T-helper 2 cell (primary cell): ENCODE measurements around the gene GON4L.
"Not testable (repeated sequence)": the region's sequence is repeated elsewhere in the genome, so short reads cannot be mapped to it uniquely, and the experiment has no call there.

Experiments used
- DNase-seq, 5 experiments: peaks; one replicate each; pipeline versions ENCODE4 v3.0.0 to v3.0.0-alpha.2; 2012 to 2022
- total RNA-seq, 2 donors: gene quantifications; one replicate each; lab custom pipeline; 2026; lab: John Stamatoyannopoulos, UW

Gene GON4L, protein sequence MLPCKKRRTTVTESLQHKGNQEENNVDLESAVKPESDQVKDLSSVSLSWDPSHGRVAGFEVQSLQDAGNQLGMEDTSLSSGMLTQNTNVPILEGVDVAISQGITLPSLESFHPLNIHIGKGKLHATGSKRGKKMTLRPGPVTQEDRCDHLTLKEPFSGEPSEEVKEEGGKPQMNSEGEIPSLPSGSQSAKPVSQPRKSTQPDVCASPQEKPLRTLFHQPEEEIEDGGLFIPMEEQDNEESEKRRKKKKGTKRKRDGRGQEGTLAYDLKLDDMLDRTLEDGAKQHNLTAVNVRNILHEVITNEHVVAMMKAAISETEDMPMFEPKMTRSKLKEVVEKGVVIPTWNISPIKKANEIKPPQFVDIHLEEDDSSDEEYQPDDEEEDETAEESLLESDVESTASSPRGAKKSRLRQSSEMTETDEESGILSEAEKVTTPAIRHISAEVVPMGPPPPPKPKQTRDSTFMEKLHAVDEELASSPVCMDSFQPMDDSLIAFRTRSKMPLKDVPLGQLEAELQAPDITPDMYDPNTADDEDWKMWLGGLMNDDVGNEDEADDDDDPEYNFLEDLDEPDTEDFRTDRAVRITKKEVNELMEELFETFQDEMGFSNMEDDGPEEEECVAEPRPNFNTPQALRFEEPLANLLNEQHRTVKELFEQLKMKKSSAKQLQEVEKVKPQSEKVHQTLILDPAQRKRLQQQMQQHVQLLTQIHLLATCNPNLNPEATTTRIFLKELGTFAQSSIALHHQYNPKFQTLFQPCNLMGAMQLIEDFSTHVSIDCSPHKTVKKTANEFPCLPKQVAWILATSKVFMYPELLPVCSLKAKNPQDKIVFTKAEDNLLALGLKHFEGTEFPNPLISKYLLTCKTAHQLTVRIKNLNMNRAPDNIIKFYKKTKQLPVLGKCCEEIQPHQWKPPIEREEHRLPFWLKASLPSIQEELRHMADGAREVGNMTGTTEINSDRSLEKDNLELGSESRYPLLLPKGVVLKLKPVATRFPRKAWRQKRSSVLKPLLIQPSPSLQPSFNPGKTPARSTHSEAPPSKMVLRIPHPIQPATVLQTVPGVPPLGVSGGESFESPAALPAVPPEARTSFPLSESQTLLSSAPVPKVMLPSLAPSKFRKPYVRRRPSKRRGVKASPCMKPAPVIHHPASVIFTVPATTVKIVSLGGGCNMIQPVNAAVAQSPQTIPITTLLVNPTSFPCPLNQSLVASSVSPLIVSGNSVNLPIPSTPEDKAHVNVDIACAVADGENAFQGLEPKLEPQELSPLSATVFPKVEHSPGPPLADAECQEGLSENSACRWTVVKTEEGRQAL (N-terminal part only)
- 108 to 143 reads per million in 2 donors for total RNA-seq

DNA sequence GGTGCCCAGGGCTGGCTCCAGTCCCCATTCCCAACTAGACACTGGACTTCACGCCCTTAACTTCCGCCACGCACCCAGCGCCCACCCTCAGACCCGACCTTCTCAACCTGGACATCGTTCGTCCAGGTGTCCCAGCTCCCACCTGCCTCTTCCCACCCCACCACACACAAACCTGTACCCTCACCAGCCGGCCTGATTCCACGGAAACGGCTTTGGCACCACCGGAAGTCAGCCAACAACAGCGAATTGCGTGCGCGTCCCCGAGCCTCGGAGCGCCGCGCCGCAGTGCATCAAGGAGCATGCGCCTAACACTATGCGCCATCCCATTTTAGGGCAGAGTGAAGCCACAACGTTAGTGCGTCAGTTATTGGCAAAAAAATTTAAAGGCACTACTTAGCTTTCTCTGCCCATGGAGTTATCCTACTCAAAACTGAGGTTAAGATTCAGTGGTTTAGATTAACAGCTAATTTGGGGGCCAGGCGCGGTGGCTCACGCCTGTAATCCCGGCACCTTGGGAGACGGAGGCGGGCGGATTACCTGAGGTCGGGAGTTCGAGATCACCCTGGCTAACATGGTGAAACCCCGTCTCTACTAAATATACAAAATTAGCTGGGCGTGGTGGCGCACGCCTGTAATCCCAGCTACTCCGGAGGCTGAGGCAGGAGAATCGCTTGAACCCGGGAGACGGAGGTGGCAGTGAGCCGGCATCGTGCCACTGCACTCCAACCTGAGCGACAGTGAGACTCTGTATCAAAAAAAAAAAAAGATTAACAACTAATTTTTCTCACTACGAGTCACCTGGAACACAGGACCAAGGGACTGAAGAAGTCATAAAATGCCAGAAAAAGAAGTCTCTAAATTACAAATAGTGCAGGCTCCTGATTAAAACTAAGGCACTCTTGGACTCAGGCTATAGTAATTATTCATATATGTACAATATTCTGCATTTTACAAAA lies at the start of gene GON4L:
Gene GON4L (minus strand): TSS at position 240 of the 956 bp plus-strand sequence. CDS start 3,434 bp downstream, outside the sequence.
- peak; percentile 72 to 97 (median 82) for DNase-seq

DNA sequence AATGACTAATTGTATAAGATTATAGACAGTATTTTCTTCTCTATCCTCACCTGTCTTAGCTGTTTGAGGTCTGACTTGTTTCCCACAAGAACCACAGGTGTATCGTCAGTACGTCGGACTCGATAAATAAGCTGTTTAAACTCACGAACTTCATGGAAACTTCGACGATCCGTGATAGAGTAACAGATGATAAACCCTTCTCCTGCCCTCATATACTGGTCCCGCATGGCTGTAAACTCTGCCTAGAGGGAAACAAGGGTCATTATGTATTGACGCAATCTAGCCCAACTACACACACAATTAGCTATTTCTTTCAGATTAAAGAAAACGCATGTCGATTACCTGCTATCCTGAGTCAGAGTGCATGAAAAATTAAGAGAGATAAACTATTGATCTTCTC lies 47.2 kb upstream of the GON4L start:
- no peak for DNase-seq

DNA sequence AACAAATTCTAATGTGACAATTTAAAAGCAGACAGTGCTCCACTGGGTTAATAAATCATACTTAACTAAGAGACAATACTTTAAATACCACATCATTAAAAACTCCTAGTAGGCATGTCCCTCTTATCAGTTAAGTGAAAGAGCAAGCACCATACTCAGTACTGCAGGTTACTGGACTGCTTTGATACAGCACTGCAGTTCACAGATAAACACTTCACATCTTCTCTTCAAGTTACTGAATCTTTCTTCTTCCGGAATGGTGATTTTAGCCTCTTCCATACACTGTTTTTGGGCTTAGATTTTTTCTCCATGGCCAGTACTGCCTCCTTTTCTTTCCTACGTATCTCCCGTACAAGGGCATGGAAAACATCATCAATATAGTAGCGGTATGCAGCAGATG lies 43.1 kb upstream of the GON4L start:
- no peak for DNase-seq

DNA sequence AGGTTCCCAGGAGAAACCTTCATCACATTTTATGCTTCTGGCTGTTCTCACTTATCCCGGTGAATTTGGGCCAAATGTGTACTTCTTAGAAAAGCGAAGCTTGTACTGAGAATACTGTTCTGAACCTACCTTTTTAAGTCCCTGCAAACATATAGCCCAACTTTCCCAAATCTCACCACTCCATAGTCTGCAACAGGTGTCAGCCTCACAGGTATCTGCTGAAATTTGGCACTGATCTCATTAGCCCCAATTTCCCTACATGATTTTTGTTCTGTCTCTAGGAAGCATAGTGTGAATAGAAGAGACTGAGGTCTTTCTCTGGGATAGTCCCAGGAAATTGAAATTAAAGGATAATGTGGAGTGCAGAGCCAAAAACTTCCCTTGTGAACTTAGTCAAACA lies 42.7 kb upstream of the GON4L start:
- no peak for DNase-seq

DNA sequence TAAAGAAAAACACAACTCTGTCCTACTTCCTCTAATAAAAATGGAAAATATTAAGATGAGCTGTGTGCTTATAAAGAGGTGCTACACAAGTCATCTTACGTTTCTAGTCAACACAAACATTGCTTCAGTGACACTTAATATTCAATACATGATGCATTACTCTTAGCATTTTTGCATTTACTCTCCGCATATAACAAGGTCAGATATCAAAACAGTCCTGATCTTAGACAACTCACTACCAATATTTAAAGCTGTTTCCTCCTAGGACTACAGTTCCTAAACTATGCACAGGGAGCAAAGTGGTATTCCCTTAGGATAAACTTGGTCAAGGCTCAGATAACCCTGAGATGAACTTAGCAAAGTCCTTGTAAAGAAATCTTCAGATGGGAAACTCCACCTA lies 41.9 kb upstream of the GON4L start:
- DNase-seq, result no peak

DNA sequence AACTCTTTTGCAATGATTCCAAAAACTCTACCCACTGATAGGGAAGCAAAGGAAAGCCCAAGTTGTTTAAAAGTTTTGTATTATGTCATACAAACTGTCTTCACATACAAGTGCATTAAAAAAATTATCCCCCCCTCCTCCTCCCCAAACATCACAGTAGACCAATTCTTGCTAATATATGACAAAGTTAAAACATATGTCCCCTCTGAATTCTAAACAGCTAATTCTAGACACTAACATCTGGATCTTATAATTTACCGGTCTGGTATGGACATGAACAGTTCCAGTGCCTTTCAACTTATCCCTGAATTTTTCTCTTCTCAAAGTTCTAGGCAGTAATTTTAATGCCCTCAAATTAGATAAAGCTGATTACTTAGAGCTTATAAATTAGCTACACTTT lies 40.7 kb upstream of the GON4L start:
- DNase-seq, result no peak

DNA sequence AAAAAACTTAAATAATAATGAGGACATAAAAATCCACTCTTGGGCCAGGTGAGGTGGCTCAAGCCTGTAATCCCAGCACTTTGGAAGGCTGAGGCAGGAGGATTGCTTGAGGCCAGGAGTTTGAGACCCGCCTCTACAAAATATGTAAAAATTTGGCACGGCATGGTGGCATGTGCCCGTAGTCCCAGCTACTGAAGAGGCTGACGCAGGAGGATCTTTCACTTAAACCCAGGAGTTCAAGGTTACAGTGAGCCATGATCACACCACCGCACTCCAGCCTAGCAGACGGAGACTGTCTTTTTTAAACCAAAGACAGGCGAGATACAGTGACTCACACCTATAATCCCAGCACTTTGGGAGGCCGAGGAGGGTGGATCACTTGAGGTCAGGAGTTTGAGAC lies 39.5 kb upstream of the GON4L start:
- DNase-seq, result not testable (repeated sequence)

DNA sequence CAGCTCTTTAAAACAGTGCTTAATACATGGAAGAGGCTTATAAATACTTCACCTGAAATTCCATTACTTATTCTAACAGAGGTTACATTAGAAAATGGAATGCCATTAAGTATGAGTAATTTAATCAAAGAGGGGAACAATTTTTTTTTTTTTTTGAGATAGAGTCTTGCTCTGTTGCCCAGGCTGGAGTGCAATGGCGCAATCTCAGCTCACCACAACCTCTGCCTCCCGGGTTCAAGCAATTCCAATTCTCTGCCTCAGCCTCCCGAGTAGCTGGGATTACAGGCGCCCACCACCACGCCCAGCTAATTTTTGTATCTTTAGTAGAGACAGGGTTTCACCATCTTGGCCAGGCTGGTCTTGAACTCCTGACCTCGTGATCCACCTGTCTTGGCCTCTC lies 38.6 kb upstream of the GON4L start:
- not testable (repeated sequence) for DNase-seq

DNA sequence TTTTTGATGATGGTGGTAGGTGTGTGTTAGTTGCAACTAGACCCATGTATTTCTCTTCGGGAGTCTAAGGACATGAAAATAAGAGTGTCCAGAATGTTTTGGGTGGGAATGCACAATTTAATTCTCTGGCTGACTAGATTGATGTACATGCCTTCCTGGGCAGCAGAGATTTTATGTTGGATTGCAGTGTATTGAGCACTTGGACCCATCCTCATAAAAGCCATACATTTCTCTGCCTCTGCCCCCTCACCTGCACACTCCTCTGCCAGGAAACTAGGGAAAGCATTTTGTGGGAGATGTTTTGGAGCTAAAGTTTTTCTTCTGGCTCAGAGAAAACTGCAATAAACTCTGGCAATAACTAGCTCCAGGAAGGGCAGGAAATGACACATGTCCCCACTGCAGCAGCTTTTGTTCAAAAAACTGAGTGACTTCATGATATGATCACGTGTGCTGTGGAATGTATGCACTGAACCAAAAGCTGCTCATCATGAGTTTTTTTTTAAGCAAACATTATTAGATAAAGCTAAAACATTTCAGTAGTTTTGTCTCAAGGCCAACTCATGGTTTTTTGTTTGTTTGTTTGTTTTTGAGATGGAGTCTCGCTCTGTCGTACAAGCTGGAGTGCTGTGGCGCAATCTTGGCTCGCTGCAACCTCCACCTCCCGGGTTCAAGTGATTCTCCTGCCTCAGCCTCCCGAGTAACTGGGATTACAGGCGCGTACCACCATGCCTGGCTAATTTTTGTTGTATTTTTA lies 36.6 kb upstream of the GON4L start:
- peak in 2 of 5 experiments; percentile 5 to 70 for DNase-seq

DNA sequence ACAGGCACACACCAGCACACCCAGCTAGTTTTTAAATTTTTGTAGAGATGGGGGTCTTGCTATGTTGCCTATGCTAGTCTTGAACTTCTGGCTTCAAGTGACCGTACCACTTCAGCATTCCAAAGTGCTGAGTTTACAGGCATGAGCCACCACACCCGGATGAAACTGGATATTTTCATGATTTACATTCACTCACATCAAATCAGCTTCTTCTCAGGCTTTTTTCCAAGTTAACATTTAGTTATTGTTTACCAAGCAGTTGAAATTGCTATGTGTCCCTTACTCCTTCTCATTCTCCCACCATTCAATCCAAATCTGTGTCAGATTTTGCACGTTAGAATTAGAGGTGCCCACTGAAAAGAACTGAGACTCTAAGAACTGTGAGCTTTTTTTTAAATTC lies 35.8 kb upstream of the GON4L start:
- no peak for DNase-seq

DNA sequence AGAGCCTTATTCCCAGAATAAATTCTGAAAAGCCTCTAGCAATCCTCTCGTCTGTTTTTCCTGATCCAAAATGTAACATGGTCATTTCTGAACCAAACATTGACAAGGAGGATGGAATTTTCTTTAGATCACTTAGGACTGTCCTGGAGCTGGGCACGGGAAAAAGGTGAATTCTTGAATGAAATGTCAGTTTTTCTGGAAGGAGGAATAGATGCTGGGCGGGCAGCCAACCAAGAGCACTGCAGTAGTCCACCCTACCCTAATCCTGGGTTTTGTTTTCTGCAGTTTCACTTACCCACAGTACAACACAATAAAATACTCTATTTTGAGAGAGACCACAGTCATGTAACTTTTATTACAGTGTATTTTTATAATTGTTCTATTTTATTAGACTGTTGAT lies 33.2 kb upstream of the GON4L start:
- no peak for DNase-seq

DNA sequence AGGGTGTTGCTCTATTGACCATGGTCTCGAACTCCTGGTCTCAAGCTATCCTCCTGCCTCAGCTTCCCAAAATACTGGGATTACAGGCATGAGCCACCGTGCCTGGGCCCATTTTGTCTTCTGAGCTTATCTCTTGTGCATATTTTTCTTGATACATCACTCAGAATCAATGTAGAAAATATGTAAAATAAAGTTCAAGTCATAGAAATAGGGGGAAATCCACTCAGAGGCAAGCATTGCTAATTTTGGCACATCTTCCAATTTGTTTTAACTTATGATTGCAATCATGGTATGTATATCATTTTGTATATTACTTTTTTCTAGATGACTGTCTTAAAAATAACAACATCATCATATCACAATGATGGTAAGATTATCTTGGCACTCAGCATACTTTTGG lies 32.6 kb upstream of the GON4L start:
- no peak for DNase-seq

DNA sequence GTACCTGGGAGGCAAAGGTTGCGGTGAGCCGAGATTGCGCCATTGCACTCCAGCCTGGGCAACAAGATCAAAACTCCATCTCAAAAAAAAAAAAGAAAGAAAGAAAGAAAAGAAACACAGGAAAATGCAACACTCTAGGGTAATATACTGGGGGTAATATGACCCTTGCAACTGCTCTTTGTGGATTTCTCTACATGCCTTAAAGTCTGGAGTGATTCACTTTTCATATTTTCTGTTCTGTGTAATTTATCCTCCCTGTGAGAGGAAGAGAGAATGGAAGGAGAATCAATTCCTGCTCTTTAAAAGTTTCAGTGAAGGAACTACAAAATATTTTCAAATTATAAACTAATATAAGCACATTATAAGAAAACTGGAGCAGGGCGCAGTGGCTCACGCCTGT lies 31.5 kb upstream of the GON4L start:
- no peak for DNase-seq

DNA sequence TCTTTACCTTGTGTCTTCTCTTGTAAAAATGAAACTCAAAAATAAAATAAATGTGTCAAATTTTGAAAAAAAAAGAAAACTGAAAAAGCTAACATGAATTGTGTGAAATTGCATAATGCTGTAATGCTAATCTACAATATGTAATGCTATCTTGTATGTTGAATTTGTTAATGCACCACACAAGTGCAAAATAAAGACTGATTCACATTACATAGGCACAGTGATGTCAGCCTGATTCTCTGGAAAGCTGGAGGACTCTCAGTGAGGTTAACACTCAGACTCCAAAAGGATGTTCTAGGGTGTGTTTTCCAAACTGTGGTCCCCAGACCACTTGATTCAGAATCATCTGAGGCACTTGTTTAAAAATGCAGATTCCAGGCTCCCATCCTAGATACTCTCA lies 28.0 kb upstream of the GON4L start:
- DNase-seq, result no peak

DNA sequence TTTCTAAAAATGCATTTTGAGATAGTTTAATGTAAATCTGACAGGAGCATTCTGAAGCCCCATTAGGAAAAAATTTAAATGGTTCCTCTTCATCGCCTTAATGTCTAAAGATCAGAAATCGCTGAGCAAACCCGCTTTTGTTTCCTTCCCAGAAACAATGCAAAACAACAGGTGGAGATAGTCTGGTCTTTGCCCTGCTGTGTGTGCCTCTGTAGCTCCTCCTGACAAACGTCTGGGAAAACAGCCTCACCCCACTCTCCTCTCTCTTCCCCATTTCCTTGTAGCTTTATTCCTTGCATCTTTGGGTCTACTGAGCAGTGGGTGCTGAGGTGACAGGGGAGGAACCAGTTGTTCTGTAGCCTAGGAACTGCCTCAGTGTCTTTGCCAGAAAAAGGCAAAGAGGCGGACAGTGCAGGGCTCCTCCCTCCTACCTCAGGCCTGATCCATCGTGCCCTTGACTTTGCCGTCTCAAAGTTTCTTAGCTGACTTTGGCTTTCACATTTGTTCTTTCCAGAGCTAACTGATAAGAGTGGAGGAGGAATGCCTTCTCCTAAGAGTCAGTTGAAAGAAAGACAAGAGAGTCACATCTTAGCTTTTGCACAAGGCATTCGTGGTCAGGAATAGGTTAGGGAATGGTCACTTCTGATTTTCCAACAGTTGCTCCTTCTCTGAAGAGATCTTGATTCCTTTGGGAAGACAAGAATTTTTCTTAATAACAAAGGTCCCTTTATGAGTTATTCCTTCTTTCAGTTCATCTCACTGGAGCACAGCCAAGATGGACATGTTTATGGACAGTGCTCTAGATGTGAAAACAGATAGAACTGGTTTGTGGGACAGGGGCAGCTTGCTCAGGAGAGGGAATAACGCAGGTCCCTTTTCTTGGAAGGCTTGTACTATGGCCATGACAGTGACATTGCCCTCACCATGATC lies 27.3 kb upstream of the GON4L start:
- no peak for DNase-seq

DNA sequence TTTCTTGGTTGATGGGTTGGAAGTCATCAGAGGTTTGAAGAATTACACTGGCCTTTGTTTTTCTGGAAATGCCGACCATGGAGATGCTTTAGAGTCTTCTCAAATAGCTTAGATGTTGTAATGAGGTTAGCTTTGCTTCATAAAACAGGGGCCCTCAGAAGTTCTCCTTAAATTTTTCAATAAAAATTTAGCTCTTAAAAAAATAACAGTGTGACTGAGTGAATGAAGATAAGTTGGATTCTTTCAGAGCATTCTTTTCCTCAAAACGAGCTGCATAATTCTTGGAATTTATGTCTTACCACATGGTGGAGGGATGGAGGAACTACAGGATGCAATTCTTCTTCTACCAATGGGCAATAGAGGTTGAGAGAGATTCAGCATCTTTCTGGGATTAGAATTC lies 25.8 kb upstream of the GON4L start:
- DNase-seq, result no peak

DNA sequence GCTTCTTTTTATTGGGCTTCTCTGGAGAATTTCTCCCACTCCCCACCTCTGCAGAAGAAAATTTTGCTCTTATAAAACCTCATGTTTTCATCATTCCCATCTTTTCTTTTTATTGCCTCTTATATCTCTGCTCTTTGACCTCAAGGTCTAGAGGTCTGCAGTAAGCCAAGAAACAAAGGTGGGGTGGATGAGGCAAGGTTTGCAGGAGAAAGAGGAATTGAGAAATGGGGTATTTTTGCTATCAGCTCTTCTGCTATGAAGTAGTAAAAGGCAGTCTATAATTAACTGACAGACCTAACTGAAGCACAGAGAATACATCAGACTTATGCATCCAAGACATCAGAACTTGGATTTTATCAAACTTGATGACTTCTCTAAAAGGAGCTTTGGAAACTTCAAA lies 25.2 kb upstream of the GON4L start:
- no peak for DNase-seq

DNA sequence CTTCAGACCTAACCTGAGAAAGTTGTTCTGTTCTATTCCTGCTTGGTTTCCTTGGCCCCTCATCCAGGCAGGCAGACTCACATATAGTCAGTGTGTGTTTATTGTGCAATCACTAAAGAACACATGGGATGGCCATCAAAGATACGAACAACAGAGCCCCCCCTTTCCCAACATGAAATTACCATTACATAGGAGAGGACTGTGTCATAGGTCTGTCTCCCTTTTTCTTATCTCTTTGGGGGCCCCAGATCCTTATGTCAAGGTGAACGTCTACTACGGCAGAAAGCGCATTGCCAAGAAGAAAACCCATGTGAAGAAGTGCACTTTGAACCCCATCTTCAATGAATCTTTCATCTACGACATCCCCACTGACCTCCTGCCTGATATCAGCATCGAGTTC lies 23.9 kb upstream of the GON4L start:
- DNase-seq, result no peak

DNA sequence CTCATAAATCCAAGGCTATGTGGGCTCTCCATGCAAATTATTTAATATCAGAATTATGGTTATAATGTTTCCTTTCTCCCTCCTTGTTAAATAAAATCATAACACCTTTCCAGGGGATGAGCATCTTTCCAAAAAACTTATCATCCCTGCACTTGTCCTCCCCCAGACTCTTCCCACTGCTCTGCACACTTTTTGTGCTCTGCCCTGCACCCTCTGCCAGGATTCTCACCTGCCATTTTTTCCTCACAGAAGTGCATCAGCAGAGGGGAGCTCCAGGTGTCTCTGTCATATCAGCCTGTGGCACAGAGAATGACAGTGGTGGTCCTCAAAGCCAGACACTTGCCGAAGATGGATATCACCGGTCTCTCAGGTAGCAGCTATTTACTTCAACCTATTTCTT lies 23.2 kb upstream of the GON4L start:
- no peak for DNase-seq

DNA sequence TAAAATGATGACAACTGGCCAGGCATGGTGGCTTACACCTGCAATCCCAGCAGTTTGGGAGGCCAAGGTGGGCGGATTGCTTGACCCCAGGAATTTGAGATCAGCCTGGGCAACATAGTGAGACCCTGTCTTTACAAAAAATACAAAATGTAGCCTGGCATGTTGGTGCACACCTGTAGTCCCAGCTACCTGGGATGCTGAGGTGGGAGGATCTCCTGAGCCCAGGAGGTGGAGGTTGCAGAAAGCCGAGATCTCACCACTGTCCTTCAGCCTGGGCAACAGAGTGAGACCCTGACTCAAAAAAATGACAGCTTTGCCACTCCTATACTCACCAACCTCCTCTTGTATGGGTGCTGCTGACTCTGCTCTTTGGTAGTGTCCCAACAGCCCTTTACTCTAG lies 20.9 kb upstream of the GON4L start:
- DNase-seq, result no peak
